ENCODE results near the gene NPM3. TPM values are rescaled to one million over a fixed set of nuclear protein-coding genes. Genes with fewer than 3 reads are reported as not detected.

The NPM3 gene
- total RNA-seq, 6 experiments from 2014 or later: 51.8 to 64.6 (median 54.8) TPM

GRCh38 chr10:101752241-101752640 lies 31.0 kb downstream of the NPM3 start:
- no peaks in the 10 kb centered on the region for H3K9me3 Mint-ChIP-seq
- H3K27ac Mint-ChIP-seq: no peak overlapping the region
- no peaks in the 10 kb centered on the region for H3K36me3 Mint-ChIP-seq (ENCODE audit: low read depth)
- TF ChIP-seq, protein P1, sequence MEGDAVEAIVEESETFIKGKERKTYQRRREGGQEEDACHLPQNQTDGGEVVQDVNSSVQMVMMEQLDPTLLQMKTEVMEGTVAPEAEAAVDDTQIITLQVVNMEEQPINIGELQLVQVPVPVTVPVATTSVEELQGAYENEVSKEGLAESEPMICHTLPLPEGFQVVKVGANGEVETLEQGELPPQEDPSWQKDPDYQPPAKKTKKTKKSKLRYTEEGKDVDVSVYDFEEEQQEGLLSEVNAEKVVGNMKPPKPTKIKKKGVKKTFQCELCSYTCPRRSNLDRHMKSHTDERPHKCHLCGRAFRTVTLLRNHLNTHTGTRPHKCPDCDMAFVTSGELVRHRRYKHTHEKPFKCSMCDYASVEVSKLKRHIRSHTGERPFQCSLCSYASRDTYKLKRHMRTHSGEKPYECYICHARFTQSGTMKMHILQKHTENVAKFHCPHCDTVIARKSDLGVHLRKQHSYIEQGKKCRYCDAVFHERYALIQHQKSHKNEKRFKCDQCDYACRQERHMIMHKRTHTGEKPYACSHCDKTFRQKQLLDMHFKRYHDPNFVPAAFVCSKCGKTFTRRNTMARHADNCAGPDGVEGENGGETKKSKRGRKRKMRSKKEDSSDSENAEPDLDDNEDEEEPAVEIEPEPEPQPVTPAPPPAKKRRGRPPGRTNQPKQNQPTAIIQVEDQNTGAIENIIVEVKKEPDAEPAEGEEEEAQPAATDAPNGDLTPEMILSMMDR (IDR thresholded peaks at IDR 0.05): no peak
- peaks cover 43% of the 10 kb centered on the region for H3K27me3 Mint-ChIP-seq (ENCODE audit: insufficient read depth)
- no peak for DNase-seq
- no peaks in the 10 kb centered on the region for H3K4me1 Mint-ChIP-seq (ENCODE audit: low read depth)
- no peak overlapping the region for H3K4me3 Mint-ChIP-seq

GRCh38 chr10:101749047-101750016 lies 33.9 kb downstream of the NPM3 start:
- H3K27ac Mint-ChIP-seq: no peak overlapping the region
- no peaks in the 10 kb centered on the region for H3K36me3 Mint-ChIP-seq (ENCODE audit: low read depth)
- H3K27me3 Mint-ChIP-seq (ENCODE audit: insufficient read depth): peaks cover 36% of the 10 kb centered on the region
- no peak overlapping the region for H3K4me3 Mint-ChIP-seq
- no peak for DNase-seq
- H3K9me3 Mint-ChIP-seq: no peaks in the 10 kb centered on the region
- TF ChIP-seq, protein P1 (IDR thresholded peaks at IDR 0.05): 0 out of 2 replicates have a peak, but pooled peaks have one; percentile 20
- H3K4me1 Mint-ChIP-seq (ENCODE audit: low read depth): peaks cover 7% of the 10 kb centered on the region; the same call in 1 of the 2 replicates

GRCh38 chr10:101748496-101748895 lies 34.8 kb downstream of the NPM3 start:
- no peak for DNase-seq
- Mint-ChIP-seq H3K27ac (no peak overlapping the region), H3K4me3 (no peak overlapping the region), H3K4me1 (ENCODE audit: low read depth) (peaks cover 7% of the 10 kb centered on the region; the same call in 1 of the 2 replicates), H3K36me3 (ENCODE audit: low read depth) (no peaks in the 10 kb centered on the region), H3K9me3 (no peaks in the 10 kb centered on the region), H3K27me3 (ENCODE audit: insufficient read depth) (peaks cover 32% of the 10 kb centered on the region)
- TF ChIP-seq, protein P1 (IDR thresholded peaks at IDR 0.05): no peak

- Mint-ChIP-seq H3K9me3 (no peaks in the 10 kb centered on the region), H3K27me3 (ENCODE audit: insufficient read depth) (peaks cover 38% of the 10 kb centered on the region), H3K36me3 (ENCODE audit: low read depth) (no peaks in the 10 kb centered on the region), H3K27ac (no peak overlapping the region), H3K4me1 (ENCODE audit: low read depth) (peaks cover 7% of the 10 kb centered on the region; the same call in 1 of the 2 replicates), H3K4me3 (no peak overlapping the region)
- TF ChIP-seq, protein P1 (IDR thresholded peaks at IDR 0.05): no peak
- no peak for DNase-seq
Observed at GRCh38 chr10:101745074-101745696, 38.1 kb downstream of the NPM3 start.

- Mint-ChIP-seq H3K4me1 (ENCODE audit: low read depth) (peaks cover 7% of the 10 kb centered on the region; the same call in 1 of the 2 replicates), H3K4me3 (no peak overlapping the region), H3K36me3 (ENCODE audit: low read depth) (no peaks in the 10 kb centered on the region), H3K27me3 (ENCODE audit: insufficient read depth) (peaks cover 38% of the 10 kb centered on the region), H3K9me3 (no peaks in the 10 kb centered on the region), H3K27ac (no peak overlapping the region)
- TF ChIP-seq, protein P1 (IDR thresholded peaks at IDR 0.05): no peak
- no peak for DNase-seq
Observed at GRCh38 chr10:101744267-101744666, 39.0 kb downstream of the NPM3 start.

Measured in HFFc6 (cell line).